Neural crest cell (in vitro differentiated cells): ENCODE data around the gene AMDHD1. TPM values are rescaled to one million over a fixed set of nuclear protein-coding genes. Genes with fewer than 3 reads are reported as not detected.

Experiments
- DNase-seq: peaks from one replicate; pipeline ENCODE4 v3.0.0; 2021; ENCODE audit warnings: low read depth, mixed read lengths, low spot score
- H3K27ac Mint-ChIP-seq: one replicate; pipeline ENCODE4 v1.8.0; 2021; ENCODE audit warnings: mild to moderate bottlenecking, mixed read lengths; ENCODE audit not compliant: unreplicated experiment
- H3K27me3 Mint-ChIP-seq: 2 replicates; pipeline ENCODE4 v1.8.0; 2021; ENCODE audit warnings: low read depth, mild to moderate bottlenecking, mixed read lengths
- H3K36me3 Mint-ChIP-seq: 2 replicates; pipeline ENCODE4 v1.8.0; 2021; ENCODE audit warnings: low read depth, mild to moderate bottlenecking, mixed read lengths
- H3K4me1 Mint-ChIP-seq: 2 replicates; pipeline ENCODE4 v1.8.0; 2021; ENCODE audit warnings: mixed read lengths
- H3K4me3 Mint-ChIP-seq: one replicate; pipeline ENCODE4 v1.8.0; 2021; ENCODE audit warnings: mild to moderate bottlenecking, mixed read lengths
- H3K9me3 Mint-ChIP-seq: 2 replicates; pipeline ENCODE4 v1.8.0; 2021; ENCODE audit warnings: mixed read lengths
- long read RNA-seq: library from polyadenylated mRNA; unstranded; transcript quantifications from one replicate; pipeline ENCODE4 v2.0.0, GENCODE V29; 2020
- total RNA-seq: library from RNA; stranded (reverse); gene quantifications from 2 replicates; pipeline ENCODE4 v1.2.1, GENCODE V29; 2021
- TF ChIP-seq, protein P1 (sequence below): fragments of 200-600 bp; sonication (generic); conservative IDR thresholded peaks from 2 replicates; pipeline ENCODE4 v1.5.0; 2021; ENCODE audit warnings: antibody characterized with exemption, mild to moderate bottlenecking

The AMDHD1 gene
- 0.18 and 0.30 TPM in 2 replicates for total RNA-seq
- long read RNA-seq = 0 reads

DNA sequence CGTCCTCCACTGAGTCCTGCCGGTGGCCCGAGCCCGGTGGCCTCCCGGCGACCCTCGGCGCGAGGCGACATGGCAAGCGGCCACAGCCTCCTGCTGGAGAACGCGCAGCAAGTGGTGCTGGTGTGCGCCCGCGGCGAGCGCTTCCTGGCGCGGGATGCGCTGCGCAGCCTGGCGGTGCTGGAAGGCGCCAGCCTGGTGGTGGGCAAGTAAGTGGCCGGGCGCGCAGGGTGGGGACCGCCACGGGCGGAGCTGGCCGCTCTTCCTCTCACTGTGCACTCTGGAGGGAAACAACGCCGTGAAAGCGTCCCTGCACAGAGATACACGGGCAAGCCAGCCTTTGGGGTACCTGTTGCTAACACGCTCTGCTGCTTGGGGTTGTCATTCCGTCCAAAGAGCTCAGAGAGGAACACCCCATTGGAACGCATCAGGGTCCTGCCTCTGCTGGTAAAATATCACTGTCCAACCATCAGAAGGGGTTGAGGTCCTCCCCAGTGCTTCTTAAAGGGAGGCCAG lies at the start of gene AMDHD1:
TSS of gene AMDHD1 (plus strand) at position 2 of the 513 bp plus-strand sequence. CDS start at position 70, 68 bp downstream.
- peak within 1 kb of the TSS; percentile 92 for H3K4me3 Mint-ChIP-seq
- peaks cover 25% of the 10 kb centered on the region for H3K27me3 Mint-ChIP-seq
- TF ChIP-seq, protein P1, sequence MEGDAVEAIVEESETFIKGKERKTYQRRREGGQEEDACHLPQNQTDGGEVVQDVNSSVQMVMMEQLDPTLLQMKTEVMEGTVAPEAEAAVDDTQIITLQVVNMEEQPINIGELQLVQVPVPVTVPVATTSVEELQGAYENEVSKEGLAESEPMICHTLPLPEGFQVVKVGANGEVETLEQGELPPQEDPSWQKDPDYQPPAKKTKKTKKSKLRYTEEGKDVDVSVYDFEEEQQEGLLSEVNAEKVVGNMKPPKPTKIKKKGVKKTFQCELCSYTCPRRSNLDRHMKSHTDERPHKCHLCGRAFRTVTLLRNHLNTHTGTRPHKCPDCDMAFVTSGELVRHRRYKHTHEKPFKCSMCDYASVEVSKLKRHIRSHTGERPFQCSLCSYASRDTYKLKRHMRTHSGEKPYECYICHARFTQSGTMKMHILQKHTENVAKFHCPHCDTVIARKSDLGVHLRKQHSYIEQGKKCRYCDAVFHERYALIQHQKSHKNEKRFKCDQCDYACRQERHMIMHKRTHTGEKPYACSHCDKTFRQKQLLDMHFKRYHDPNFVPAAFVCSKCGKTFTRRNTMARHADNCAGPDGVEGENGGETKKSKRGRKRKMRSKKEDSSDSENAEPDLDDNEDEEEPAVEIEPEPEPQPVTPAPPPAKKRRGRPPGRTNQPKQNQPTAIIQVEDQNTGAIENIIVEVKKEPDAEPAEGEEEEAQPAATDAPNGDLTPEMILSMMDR = peak; percentile 50
- no peaks in the 10 kb centered on the region for H3K36me3 Mint-ChIP-seq
- DNase-seq = peak; percentile 65
- peaks cover 13% of the 10 kb centered on the region for H3K4me1 Mint-ChIP-seq
- H3K27ac Mint-ChIP-seq = no peak within 1 kb of the TSS
- H3K9me3 Mint-ChIP-seq = no peaks in the 10 kb centered on the region

- H3K27ac Mint-ChIP-seq = no peak overlapping the region
- H3K4me1 Mint-ChIP-seq = no peaks in the 10 kb centered on the region
- H3K27me3 Mint-ChIP-seq = no peaks in the 10 kb centered on the region
- no peak overlapping the region for H3K4me3 Mint-ChIP-seq
- DNase-seq = no peak
- peaks cover 3% of the 10 kb centered on the region for H3K9me3 Mint-ChIP-seq
- TF ChIP-seq, protein P1 = no peak
- peaks cover 2% of the 10 kb centered on the region for H3K36me3 Mint-ChIP-seq
Observed at GRCh38 chr12:95896846-95897245, 46.3 kb upstream of the AMDHD1 start.

GRCh38 chr12:95898081-95898480 lies 45.0 kb upstream of the AMDHD1 start:
- no peaks in the 10 kb centered on the region for H3K4me1 Mint-ChIP-seq
- no peaks in the 10 kb centered on the region for H3K27me3 Mint-ChIP-seq
- no peak overlapping the region for H3K27ac Mint-ChIP-seq
- no peak for DNase-seq
- H3K36me3 Mint-ChIP-seq = peaks cover 2% of the 10 kb centered on the region
- TF ChIP-seq, protein P1 = no peak
- no peak overlapping the region for H3K4me3 Mint-ChIP-seq
- H3K9me3 Mint-ChIP-seq = peaks cover 3% of the 10 kb centered on the region

DNA sequence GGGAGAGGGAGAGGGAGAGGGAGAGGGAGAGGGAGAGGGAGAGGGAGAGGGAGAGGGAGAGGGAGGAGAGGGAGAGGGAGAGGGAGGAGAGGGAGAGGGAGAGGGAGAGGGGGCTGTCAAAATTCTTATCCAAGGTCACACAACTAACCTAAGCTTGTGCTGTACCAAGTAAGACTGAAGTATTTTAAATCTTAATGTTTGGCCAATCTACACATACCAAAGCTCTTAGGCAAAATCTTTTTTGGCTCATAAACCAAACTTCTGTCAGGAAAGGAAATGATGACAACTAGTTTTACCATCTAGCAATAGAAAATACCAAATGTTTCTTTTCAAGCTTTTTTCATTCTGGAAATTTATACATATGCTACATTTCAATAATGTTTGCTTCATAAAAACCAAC lies 34.6 kb upstream of the AMDHD1 start:
- Mint-ChIP-seq H3K27me3 (peaks cover 11% of the 10 kb centered on the region), H3K9me3 (peaks cover 3% of the 10 kb centered on the region), H3K4me3 (no peak overlapping the region), H3K27ac (no peak overlapping the region), H3K36me3 (no peaks in the 10 kb centered on the region), H3K4me1 (no peaks in the 10 kb centered on the region)
- no peak for DNase-seq
- TF ChIP-seq, protein P1 = no peak

- Mint-ChIP-seq H3K27me3 (peaks cover 14% of the 10 kb centered on the region), H3K4me1 (no peaks in the 10 kb centered on the region), H3K4me3 (no peak overlapping the region), H3K9me3 (peaks cover 3% of the 10 kb centered on the region), H3K27ac (no peak overlapping the region), H3K36me3 (no peaks in the 10 kb centered on the region)
- DNase-seq = no peak
- TF ChIP-seq, protein P1 = no peak
Observed at GRCh38 chr12:95909871-95910270, 33.3 kb upstream of the AMDHD1 start.
